H9 (cell line): ENCODE measurements around the gene PTAR1. TPM values are rescaled to one million over a fixed set of nuclear protein-coding genes. Genes with fewer than 3 reads are reported as not detected.

Source experiments
- DNase-seq: peaks from one replicate; pipeline ENCODE4 v3.0.0-alpha.2; 2017
- H2AFZ ChIP-seq: one replicate; pipeline ENCODE4 v1.6.1; 2013; ENCODE audit warnings: mild to moderate bottlenecking, low read length, control low read depth, moderate library complexity
- H2AK5ac ChIP-seq: 2 replicates; pipeline ENCODE4 v1.6.1; 2013; ENCODE audit warnings: low read length, control low read depth, mixed read lengths; ENCODE audit not compliant: insufficient read length
- H2BK120ac ChIP-seq: one replicate; pipeline ENCODE4 v1.6.1; 2013; ENCODE audit warnings: low read depth, mild to moderate bottlenecking, low read length, control low read depth, inconsistent platforms; ENCODE audit not compliant: poor library complexity, severe bottlenecking
- H2BK12ac ChIP-seq: 2 replicates; pipeline ENCODE4 v1.6.1; 2013; ENCODE audit warnings: low read length, control low read depth, mixed read lengths, low read depth; ENCODE audit not compliant: insufficient read length
- H2BK15ac ChIP-seq: 2 replicates; pipeline ENCODE4 v1.6.1; 2013; ENCODE audit warnings: low read depth, low read length, control low read depth
- H2BK20ac ChIP-seq: one replicate; pipeline ENCODE4 v1.6.1; 2013; ENCODE audit warnings: low read depth, mild to moderate bottlenecking, low read length, control low read depth, inconsistent platforms; ENCODE audit not compliant: poor library complexity, severe bottlenecking
- H2BK5ac ChIP-seq: 2 replicates; pipeline ENCODE4 v1.6.1; 2013; ENCODE audit warnings: low read length, control low read depth, mixed read lengths; ENCODE audit not compliant: insufficient read length
- H3K14ac ChIP-seq: 2 replicates; pipeline ENCODE4 v1.6.1; 2013; ENCODE audit warnings: low read length, control low read depth; ENCODE audit not compliant: insufficient read depth
- H3K18ac ChIP-seq: 2 replicates; pipeline ENCODE4 v1.6.1; 2013; ENCODE audit warnings: low read depth, mild to moderate bottlenecking, mixed read lengths, low read length, control low read depth; ENCODE audit not compliant: insufficient read length
- H3K23ac ChIP-seq: 2 replicates; pipeline ENCODE4 v1.6.1; 2013; ENCODE audit warnings: low read length, control low read depth, mixed read lengths, low read depth; ENCODE audit not compliant: insufficient read length
- H3K23me2 ChIP-seq: 2 replicates; pipeline ENCODE4 v1.6.1; 2013; ENCODE audit warnings: low read depth, mild to moderate bottlenecking, mixed read lengths, low read length, control low read depth; ENCODE audit not compliant: insufficient read length, poor library complexity, severe bottlenecking
- H3K27ac ChIP-seq: 2 replicates; pipeline ENCODE4 v1.5.1; 2013; ENCODE audit warnings: low read length, control low read depth, mixed read lengths, low read depth; ENCODE audit not compliant: insufficient read length
- H3K27me3 ChIP-seq: 2 replicates; pipeline ENCODE4 v1.6.1; 2013; ENCODE audit warnings: low read length, control low read depth, inconsistent platforms; ENCODE audit not compliant: insufficient read depth
- H3K4ac ChIP-seq: 2 replicates; pipeline ENCODE4 v1.6.1; 2013; ENCODE audit warnings: low read depth, mild to moderate bottlenecking, control low read depth, inconsistent platforms, low read length, moderate library complexity
- H3K4me1 ChIP-seq: 2 replicates; pipeline ENCODE4 v1.6.1; 2013; ENCODE audit warnings: low read length, control low read depth, inconsistent platforms; ENCODE audit not compliant: insufficient read depth
- H3K4me2 ChIP-seq: 2 replicates; pipeline ENCODE4 v1.6.1; 2013; ENCODE audit warnings: low read length, control low read depth, mixed read lengths; ENCODE audit not compliant: insufficient read length, insufficient read depth
- H3K56ac ChIP-seq: 2 replicates; pipeline ENCODE4 v1.6.1; 2013; ENCODE audit warnings: low read depth, mild to moderate bottlenecking, mixed read lengths, low read length, control low read depth; ENCODE audit not compliant: insufficient read length
- H3K79me1 ChIP-seq: 2 replicates; pipeline ENCODE4 v1.6.1; 2013; ENCODE audit warnings: low read depth, mild to moderate bottlenecking, moderate library complexity, low read length, control low read depth, inconsistent platforms; ENCODE audit not compliant: insufficient read depth, poor library complexity, severe bottlenecking
- H3K79me2 ChIP-seq: 2 replicates; pipeline ENCODE4 v1.6.1; 2013; ENCODE audit warnings: low read length, control low read depth, inconsistent platforms; ENCODE audit not compliant: insufficient read depth
- H3K9ac ChIP-seq: 2 replicates; pipeline ENCODE4 v1.6.1; 2013; ENCODE audit warnings: low read length, control low read depth, mixed read lengths; ENCODE audit not compliant: insufficient read length; ENCODE audit errors: extremely low read depth
- H3K9me3 ChIP-seq: one replicate; pipeline ENCODE4 v1.6.1; 2013; ENCODE audit warnings: low read depth, low read length, inconsistent platforms; ENCODE audit not compliant: control insufficient read depth
- H3T11ph ChIP-seq: one replicate; pipeline ENCODE4 v1.6.1; 2013; ENCODE audit warnings: mild to moderate bottlenecking, low read length, control low read depth, inconsistent platforms
- H4K20me1 ChIP-seq: one replicate; pipeline ENCODE4 v1.6.1; 2013; ENCODE audit not compliant: control insufficient read depth, insufficient read length, insufficient read depth
- H4K5ac ChIP-seq: 2 replicates; pipeline ENCODE4 v1.6.1; 2013; ENCODE audit warnings: low read depth, mild to moderate bottlenecking, mixed read lengths, low read length, control low read depth; ENCODE audit not compliant: insufficient read length
- H4K8ac ChIP-seq: replicated peaks from 2 replicates; pipeline ENCODE4 v1.6.1; 2013; ENCODE audit warnings: low read length, control low read depth, mixed read lengths, low read depth; ENCODE audit not compliant: insufficient read length
- H4K91ac ChIP-seq: 2 replicates; pipeline ENCODE4 v1.6.1; 2013; ENCODE audit warnings: low read depth, mild to moderate bottlenecking, moderate library complexity, mixed read lengths, low read length, control low read depth; ENCODE audit not compliant: insufficient read length
- H3K27ac Mint-ChIP-seq, 3 experiments: 2 replicates in 2 of 3; 3 replicates in 1 of 3; pipeline ENCODE4 v1.8.0; 2020 to 2021; ENCODE audit warnings: mixed read lengths in 3 of 3, mild to moderate bottlenecking in 1 of 3, moderate library complexity in 1 of 3
- H3K27me3 Mint-ChIP-seq: 2 replicates; pipeline ENCODE4 v1.8.0; 2021; ENCODE audit warnings: low read depth, mild to moderate bottlenecking, moderate library complexity, mixed read lengths
- H3K36me3 Mint-ChIP-seq, 3 experiments: 2 replicates in 2 of 3; 3 replicates in 1 of 3; pipeline ENCODE4 v1.8.0; 2020 to 2021; ENCODE audit warnings: low read depth in 3 of 3, mixed read lengths in 3 of 3; ENCODE audit not compliant: insufficient read depth in 1 of 3
- H3K4me1 Mint-ChIP-seq, 2 experiments: 2 replicates each; pipeline ENCODE4 v1.8.0; 2020; ENCODE audit warnings: mixed read lengths in 2 of 2
- H3K4me3 Mint-ChIP-seq, 2 experiments: 2 replicates in 1 of 2; 3 replicates in 1 of 2; pipeline ENCODE4 v1.8.0; 2020 to 2021; ENCODE audit warnings: mild to moderate bottlenecking in 2 of 2, mixed read lengths in 2 of 2, moderate library complexity in 1 of 2
- H3K9me3 Mint-ChIP-seq, 2 experiments: 2 replicates in 1 of 2; 3 replicates in 1 of 2; pipeline ENCODE4 v1.8.0; 2020; ENCODE audit warnings: mild to moderate bottlenecking in 2 of 2, mixed read lengths in 2 of 2, moderate library complexity in 1 of 2
- CTCF ChIP-seq: fragments of 200-600 bp; sonication (generic); conservative IDR thresholded peaks from 3 replicates; pipeline ENCODE4 v1.8.0; 2021; ENCODE audit warnings: antibody characterized with exemption, mild to moderate bottlenecking
- WGBS: extraction: QIAGEN DNeasy Blood & Tissue Kit; methylation state at CpG from one replicate; pipeline ENCODE4 v1.1.7; 2013; ENCODE audit warnings: missing lambda C conversion rate, low lambda C conversion rate, mixed read lengths; ENCODE audit not compliant: insufficient read length; ENCODE audit errors: extremely low coverage; 5-methylcytosine and 5-hydroxymethylcytosine counted together
- total RNA-seq: library from RNA; stranded (reverse); gene quantifications from 2 replicates; pipeline ENCODE4 v1.2.1, GENCODE V29; 2021

PTAR1 gene
- total RNA-seq, 1 experiment from 2014 or later: 117 TPM

DNA sequence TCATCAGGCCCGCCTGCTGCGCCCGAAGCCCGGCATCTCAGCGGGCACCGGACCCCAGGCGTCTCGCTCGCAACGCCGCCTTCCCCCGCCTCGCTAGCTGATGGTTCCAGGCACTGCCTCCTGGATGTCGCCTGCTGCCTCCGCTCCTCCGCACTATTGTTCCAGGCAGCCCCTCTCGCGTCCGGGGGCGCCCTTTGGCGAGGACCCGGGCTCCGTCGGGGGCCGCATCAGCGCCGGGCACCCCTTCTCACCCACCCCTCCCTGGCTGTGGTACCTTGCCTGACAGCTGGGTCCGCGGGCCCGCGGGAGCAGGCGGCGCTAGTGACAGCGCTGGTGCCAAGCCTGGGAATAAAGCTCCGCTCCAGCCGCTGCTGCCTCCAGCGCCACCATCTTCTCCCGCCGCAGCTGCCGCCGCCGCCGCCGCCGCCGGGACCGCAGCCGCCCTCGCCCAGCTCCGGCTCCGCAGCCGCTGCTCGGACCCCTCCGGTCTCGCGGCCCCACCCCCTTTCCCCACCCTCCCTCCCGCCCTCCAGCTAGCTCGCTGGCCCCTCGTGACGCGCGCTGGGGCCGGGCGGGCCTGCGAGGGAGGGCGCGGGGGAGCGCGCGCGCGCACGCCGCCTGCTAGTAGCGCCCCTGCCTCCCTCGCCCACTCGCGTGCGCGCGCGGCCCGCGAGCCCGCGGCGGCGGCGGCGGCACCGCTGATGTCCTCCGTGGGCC, 87.8 kb downstream of the PTAR1 start, which contains the start of gene APBA1:
Gene APBA1, minus strand, starts transcription at position 493 of the 717 bp plus-strand sequence.
- H3K4me1 Mint-ChIP-seq: peaks cover 17% of the 10 kb centered on the region in 2 experiments
- Histone ChIP-seq H3T11ph (no peak within 1 kb of the TSS), H3K27me3 (peaks cover 12% of the 10 kb centered on the region; the same call in 1 of the 2 replicates), H3K4me2 (peak within 1 kb of the TSS; percentile 77), H3K4me1 (peaks cover 2% of the 10 kb centered on the region), H2BK120ac (no peak within 1 kb of the TSS), H3K18ac (no peak within 1 kb of the TSS), H3K23ac (no peak within 1 kb of the TSS), H4K20me1 (no peaks in the 10 kb centered on the region), H4K8ac (no peak within 1 kb of the TSS), H2BK12ac (no peak within 1 kb of the TSS), H3K9me3 (no peaks in the 10 kb centered on the region), H3K9ac (no peak within 1 kb of the TSS), H3K79me2 (no peaks in the 10 kb centered on the region), H3K27ac (no peak within 1 kb of the TSS), H4K91ac (no peak within 1 kb of the TSS), H3K79me1 (no peaks in the 10 kb centered on the region), H3K14ac (no peak within 1 kb of the TSS; the same call in 1 of the 2 replicates), H2AK5ac (no peak within 1 kb of the TSS), H4K5ac (no peak within 1 kb of the TSS), H3K4ac (no peak within 1 kb of the TSS), H3K23me2 (peaks cover 7% of the 10 kb centered on the region), H2BK15ac (peak within 1 kb of the TSS; percentile 43; the same call in 1 of the 2 replicates), H3K56ac (no peak within 1 kb of the TSS), H2BK5ac (no peak within 1 kb of the TSS), H2AFZ (no peak within 1 kb of the TSS), H2BK20ac (no peak within 1 kb of the TSS)
- TF ChIP-seq CTCF: no peak; the same call in 2 of the 3 replicates
- no peaks in the 10 kb centered on the region; a peak in 1 of 7 replicates for H3K36me3 Mint-ChIP-seq
- peak within 1 kb of the TSS; percentile 63 to 77 for H3K4me3 Mint-ChIP-seq
- peak; percentile 63 for DNase-seq
- H3K9me3 Mint-ChIP-seq: no peaks in the 10 kb centered on the region
- WGBS: no CpG with 5 or more reads among the region's 92 CpGs
- peaks cover 1% of the 10 kb centered on the region for H3K27me3 Mint-ChIP-seq
- no peak within 1 kb of the TSS for H3K27ac Mint-ChIP-seq
